Loucy (cell line): ENCODE measurements around the gene CLMP.

Experiments
- H2AFZ ChIP-seq: fragments of 200-600 bp; sonication (generic); 2 replicates; pipeline ENCODE4 v1.6.0; 2016; ENCODE audit warnings: antibody characterized with exemption, mild to moderate bottlenecking, low read length, moderate library complexity
- H3F3A ChIP-seq: fragments of 200-600 bp; 2 replicates; pipeline ENCODE4 v1.6.0; 2016; ENCODE audit warnings: antibody characterized with exemption, low read depth, mild to moderate bottlenecking
- H3K27me3 ChIP-seq: fragments of 200-600 bp; sonication (generic); 2 replicates; pipeline ENCODE4 v1.6.1; 2014; ENCODE audit warnings: low read length, mild to moderate bottlenecking; ENCODE audit not compliant: insufficient read depth, poor library complexity, severe bottlenecking
- H3K36me3 ChIP-seq: fragments of 200-600 bp; sonication (generic); 2 replicates; pipeline ENCODE4 v1.6.1; 2016; ENCODE audit warnings: low read length; ENCODE audit not compliant: insufficient read depth
- H3K4me1 ChIP-seq: fragments of 200-600 bp; sonication (generic); 2 replicates; pipeline ENCODE4 v1.5.1; 2014; ENCODE audit warnings: low read length, mild to moderate bottlenecking; ENCODE audit not compliant: insufficient read depth, poor library complexity, severe bottlenecking
- H3K4me2 ChIP-seq: fragments of 200-600 bp; sonication (generic); 2 replicates; pipeline ENCODE4 v1.6.0; 2014; ENCODE audit warnings: antibody characterized with exemption, low read length, low read depth, mild to moderate bottlenecking; ENCODE audit not compliant: poor library complexity, severe bottlenecking
- H3K4me3 ChIP-seq: fragments of 200-600 bp; sonication (generic); 2 replicates; pipeline ENCODE4 v1.5.1; 2014; ENCODE audit warnings: low read length, mild to moderate bottlenecking, mixed read lengths; ENCODE audit not compliant: poor library complexity, severe bottlenecking
- H3K79me2 ChIP-seq: fragments of 200-600 bp; sonication (generic); 2 replicates; pipeline ENCODE4 v1.6.1; 2014; ENCODE audit warnings: low read length; ENCODE audit not compliant: insufficient read depth
- H3K9ac ChIP-seq: fragments of 200-600 bp; sonication (generic); 2 replicates; pipeline ENCODE4 v1.6.0; 2014; ENCODE audit warnings: mild to moderate bottlenecking, low read depth, low read length, moderate library complexity; ENCODE audit not compliant: poor library complexity, severe bottlenecking
- H3K9me2 ChIP-seq: fragments of 200-600 bp; sonication (generic); replicated peaks from 2 replicates; pipeline ENCODE4 v1.6.1; 2016; ENCODE audit warnings: low read depth, low read length, mixed read lengths
- H3K9me3 ChIP-seq: fragments of 200-600 bp; sonication (generic); 2 replicates; pipeline ENCODE4 v1.6.1; 2014; ENCODE audit warnings: mild to moderate bottlenecking, antibody characterized with exemption, low read length, low read depth; ENCODE audit not compliant: insufficient read depth
- H4K20me1 ChIP-seq: fragments of 200-600 bp; sonication (generic); 2 replicates; pipeline ENCODE4 v1.6.0; 2014; ENCODE audit warnings: antibody characterized with exemption, low read length, mild to moderate bottlenecking; ENCODE audit not compliant: insufficient read depth, poor library complexity, severe bottlenecking
- EZH2phosphoT487 ChIP-seq: fragments of 200-600 bp; IDR thresholded peaks from 2 replicates; pipeline ENCODE4 v1.6.1; 2018; ENCODE audit warnings: antibody characterized with exemption, mild to moderate bottlenecking, moderate library complexity, borderline replicate concordance
- TF ChIP-seq, protein P1 (sequence below): fragments of 200-600 bp; sonication (generic); conservative IDR thresholded peaks from 2 replicates; pipeline ENCODE4 v1.5.1; 2014; ENCODE audit warnings: mild to moderate bottlenecking, antibody characterized with exemption, low read length

Gene CLMP

DNA sequence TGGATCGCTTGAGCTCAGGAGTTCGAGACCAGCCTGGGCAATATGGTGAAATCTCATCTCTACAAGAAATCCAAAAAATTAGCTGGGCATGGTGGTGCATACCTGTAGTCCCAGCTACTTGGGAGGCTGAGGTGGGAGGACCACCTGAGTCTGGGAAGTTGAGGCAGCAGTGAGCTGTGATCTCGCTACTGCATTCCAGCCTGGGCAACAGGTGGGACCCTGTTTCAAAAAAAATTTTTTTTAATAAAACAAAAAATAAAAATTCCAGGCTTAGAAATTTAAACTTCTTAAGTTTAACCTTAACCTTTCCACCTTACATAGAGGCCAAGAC, 21.2 kb downstream of the CLMP start:
- no peak overlapping the region for H3K9ac ChIP-seq
- no peak overlapping the region for H2AFZ ChIP-seq
- TF ChIP-seq, protein P1, sequence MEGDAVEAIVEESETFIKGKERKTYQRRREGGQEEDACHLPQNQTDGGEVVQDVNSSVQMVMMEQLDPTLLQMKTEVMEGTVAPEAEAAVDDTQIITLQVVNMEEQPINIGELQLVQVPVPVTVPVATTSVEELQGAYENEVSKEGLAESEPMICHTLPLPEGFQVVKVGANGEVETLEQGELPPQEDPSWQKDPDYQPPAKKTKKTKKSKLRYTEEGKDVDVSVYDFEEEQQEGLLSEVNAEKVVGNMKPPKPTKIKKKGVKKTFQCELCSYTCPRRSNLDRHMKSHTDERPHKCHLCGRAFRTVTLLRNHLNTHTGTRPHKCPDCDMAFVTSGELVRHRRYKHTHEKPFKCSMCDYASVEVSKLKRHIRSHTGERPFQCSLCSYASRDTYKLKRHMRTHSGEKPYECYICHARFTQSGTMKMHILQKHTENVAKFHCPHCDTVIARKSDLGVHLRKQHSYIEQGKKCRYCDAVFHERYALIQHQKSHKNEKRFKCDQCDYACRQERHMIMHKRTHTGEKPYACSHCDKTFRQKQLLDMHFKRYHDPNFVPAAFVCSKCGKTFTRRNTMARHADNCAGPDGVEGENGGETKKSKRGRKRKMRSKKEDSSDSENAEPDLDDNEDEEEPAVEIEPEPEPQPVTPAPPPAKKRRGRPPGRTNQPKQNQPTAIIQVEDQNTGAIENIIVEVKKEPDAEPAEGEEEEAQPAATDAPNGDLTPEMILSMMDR: no peak
- TF ChIP-seq EZH2phosphoT487: no peak
- H3K4me3 ChIP-seq: no peak overlapping the region
- no peaks in the 10 kb centered on the region for H3K9me3 ChIP-seq
- H4K20me1 ChIP-seq: no peaks in the 10 kb centered on the region
- H3K36me3 ChIP-seq: no peaks in the 10 kb centered on the region
- no peaks in the 10 kb centered on the region for H3F3A ChIP-seq
- no peaks in the 10 kb centered on the region for H3K4me1 ChIP-seq
- H3K27me3 ChIP-seq: no peaks in the 10 kb centered on the region
- no peaks in the 10 kb centered on the region for H3K79me2 ChIP-seq
- H3K4me2 ChIP-seq: no peak overlapping the region
- H3K9me2 ChIP-seq: no peaks in the 10 kb centered on the region

DNA sequence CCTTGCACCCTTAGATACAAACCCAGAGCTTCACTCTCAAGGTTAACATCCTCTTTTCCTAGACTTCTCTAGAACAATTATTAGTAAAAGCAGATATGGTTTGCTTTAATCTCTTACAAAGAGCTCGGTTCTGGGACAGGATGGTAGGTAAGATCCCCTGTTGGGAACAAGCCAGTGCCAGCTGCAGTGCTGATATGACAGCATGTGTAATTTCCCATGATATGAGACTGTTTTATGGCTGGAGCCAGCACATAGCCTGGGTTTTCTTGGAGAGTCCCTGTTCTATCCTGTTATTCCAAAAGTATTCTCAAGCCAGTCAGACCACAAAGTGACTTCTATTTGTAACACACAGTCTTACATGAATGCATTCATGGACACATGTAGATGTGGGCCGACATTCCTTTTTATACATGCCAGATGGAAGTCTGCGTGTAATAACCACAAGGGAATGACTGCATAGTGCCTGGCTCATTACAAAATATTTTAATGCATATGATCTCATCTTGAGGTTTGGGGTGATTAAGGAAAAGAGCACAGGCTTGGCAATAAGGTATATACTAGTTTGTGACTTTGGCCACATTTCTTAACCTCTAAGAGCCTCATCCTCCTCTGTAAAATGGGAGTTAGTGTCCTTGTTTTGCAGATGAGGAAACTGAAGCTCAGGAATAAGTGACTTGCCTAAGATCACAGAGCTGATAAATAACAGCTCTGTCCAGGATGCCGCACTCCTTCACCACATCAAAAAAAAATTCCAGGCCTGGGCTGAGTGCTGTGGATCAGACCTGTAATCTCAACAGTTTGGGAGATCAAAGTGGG, 21.8 kb downstream of the CLMP start:
- H3K27me3 ChIP-seq: no peaks in the 10 kb centered on the region
- no peak overlapping the region for H3K4me3 ChIP-seq
- H3F3A ChIP-seq: no peaks in the 10 kb centered on the region
- H3K9me3 ChIP-seq: no peaks in the 10 kb centered on the region
- no peaks in the 10 kb centered on the region for H3K4me1 ChIP-seq
- H3K36me3 ChIP-seq: no peaks in the 10 kb centered on the region
- H3K9ac ChIP-seq: no peak overlapping the region
- no peaks in the 10 kb centered on the region for H4K20me1 ChIP-seq
- no peak for TF ChIP-seq EZH2phosphoT487
- TF ChIP-seq, protein P1: no peak
- H3K4me2 ChIP-seq: no peak overlapping the region
- no peaks in the 10 kb centered on the region for H3K79me2 ChIP-seq
- no peak overlapping the region for H2AFZ ChIP-seq
- no peaks in the 10 kb centered on the region for H3K9me2 ChIP-seq

DNA sequence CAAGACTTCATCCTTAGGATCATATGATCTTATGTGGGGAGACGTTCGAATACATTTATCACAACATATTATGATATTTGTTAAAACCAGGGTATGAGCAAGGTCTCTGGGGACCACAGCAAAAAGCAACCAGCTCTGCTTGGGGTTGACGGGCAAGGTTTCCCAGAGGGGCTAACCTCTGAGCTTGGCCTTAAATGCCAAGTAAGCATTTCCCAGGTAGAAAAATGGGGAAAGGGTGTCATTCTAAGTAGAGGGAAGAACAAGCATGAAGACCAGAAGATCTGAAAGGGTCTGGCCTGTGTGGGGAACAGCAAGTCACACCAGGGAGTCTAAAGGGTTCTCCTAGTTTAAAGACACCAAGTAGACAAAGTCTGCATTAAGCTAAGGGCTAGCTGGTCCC, 24.1 kb downstream of the CLMP start:
- no peaks in the 10 kb centered on the region for H3K27me3 ChIP-seq
- H3K79me2 ChIP-seq: no peaks in the 10 kb centered on the region
- H3K4me2 ChIP-seq: no peak overlapping the region
- H4K20me1 ChIP-seq: no peaks in the 10 kb centered on the region
- no peaks in the 10 kb centered on the region for H3K9me2 ChIP-seq
- no peaks in the 10 kb centered on the region for H3K4me1 ChIP-seq
- no peaks in the 10 kb centered on the region for H3K9me3 ChIP-seq
- H3K4me3 ChIP-seq: no peak overlapping the region
- H2AFZ ChIP-seq: no peak overlapping the region
- no peak overlapping the region for H3K9ac ChIP-seq
- TF ChIP-seq EZH2phosphoT487: no peak
- TF ChIP-seq, protein P1: no peak
- no peaks in the 10 kb centered on the region for H3K36me3 ChIP-seq
- H3F3A ChIP-seq: no peaks in the 10 kb centered on the region
